Panc1 (cell line): ENCODE data around the gene EIF4E.

ENCODE experiments used
- POLR2AphosphoS5 ChIP-seq: IDR thresholded peaks from 2 replicates; pipeline ENCODE4 v1.6.1; 2012; ENCODE audit warnings: mild to moderate bottlenecking, low read depth, low read length, moderate library complexity
- SIN3A ChIP-seq: IDR thresholded peaks from 2 replicates; pipeline ENCODE4 v1.6.1; 2012; ENCODE audit warnings: low read depth, mild to moderate bottlenecking, low read length, moderate library complexity, borderline replicate concordance; ENCODE audit not compliant: insufficient read depth
- TF ChIP-seq, protein P1 (sequence below): fragments of 450-650 bp; IDR thresholded peaks from 2 replicates; pipeline ENCODE4 v1.5.1; 2017; ENCODE audit warnings: mild to moderate bottlenecking
- TF ChIP-seq, protein P2 (sequence below), 2 experiments: IDR thresholded peaks; 2 replicates each; pipeline ENCODE4 v1.6.1; 2011 to 2012; ENCODE audit warnings: low read depth in 2 of 2, control low read depth in 1 of 2, low read length in 1 of 2, mild to moderate bottlenecking in 1 of 2, moderate library complexity in 1 of 2; ENCODE audit not compliant: insufficient read depth in 1 of 2

- TF ChIP-seq, protein P1, sequence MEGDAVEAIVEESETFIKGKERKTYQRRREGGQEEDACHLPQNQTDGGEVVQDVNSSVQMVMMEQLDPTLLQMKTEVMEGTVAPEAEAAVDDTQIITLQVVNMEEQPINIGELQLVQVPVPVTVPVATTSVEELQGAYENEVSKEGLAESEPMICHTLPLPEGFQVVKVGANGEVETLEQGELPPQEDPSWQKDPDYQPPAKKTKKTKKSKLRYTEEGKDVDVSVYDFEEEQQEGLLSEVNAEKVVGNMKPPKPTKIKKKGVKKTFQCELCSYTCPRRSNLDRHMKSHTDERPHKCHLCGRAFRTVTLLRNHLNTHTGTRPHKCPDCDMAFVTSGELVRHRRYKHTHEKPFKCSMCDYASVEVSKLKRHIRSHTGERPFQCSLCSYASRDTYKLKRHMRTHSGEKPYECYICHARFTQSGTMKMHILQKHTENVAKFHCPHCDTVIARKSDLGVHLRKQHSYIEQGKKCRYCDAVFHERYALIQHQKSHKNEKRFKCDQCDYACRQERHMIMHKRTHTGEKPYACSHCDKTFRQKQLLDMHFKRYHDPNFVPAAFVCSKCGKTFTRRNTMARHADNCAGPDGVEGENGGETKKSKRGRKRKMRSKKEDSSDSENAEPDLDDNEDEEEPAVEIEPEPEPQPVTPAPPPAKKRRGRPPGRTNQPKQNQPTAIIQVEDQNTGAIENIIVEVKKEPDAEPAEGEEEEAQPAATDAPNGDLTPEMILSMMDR = no peak
- TF ChIP-seq POLR2AphosphoS5 (no peak), SIN3A (no peak)
- TF ChIP-seq, protein P2, sequence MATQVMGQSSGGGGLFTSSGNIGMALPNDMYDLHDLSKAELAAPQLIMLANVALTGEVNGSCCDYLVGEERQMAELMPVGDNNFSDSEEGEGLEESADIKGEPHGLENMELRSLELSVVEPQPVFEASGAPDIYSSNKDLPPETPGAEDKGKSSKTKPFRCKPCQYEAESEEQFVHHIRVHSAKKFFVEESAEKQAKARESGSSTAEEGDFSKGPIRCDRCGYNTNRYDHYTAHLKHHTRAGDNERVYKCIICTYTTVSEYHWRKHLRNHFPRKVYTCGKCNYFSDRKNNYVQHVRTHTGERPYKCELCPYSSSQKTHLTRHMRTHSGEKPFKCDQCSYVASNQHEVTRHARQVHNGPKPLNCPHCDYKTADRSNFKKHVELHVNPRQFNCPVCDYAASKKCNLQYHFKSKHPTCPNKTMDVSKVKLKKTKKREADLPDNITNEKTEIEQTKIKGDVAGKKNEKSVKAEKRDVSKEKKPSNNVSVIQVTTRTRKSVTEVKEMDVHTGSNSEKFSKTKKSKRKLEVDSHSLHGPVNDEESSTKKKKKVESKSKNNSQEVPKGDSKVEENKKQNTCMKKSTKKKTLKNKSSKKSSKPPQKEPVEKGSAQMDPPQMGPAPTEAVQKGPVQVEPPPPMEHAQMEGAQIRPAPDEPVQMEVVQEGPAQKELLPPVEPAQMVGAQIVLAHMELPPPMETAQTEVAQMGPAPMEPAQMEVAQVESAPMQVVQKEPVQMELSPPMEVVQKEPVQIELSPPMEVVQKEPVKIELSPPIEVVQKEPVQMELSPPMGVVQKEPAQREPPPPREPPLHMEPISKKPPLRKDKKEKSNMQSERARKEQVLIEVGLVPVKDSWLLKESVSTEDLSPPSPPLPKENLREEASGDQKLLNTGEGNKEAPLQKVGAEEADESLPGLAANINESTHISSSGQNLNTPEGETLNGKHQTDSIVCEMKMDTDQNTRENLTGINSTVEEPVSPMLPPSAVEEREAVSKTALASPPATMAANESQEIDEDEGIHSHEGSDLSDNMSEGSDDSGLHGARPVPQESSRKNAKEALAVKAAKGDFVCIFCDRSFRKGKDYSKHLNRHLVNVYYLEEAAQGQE (IDR thresholded peaks at IDR 0.05; ENCODE audit: insufficient read depth in 1 of 2, low read depth in 2 of 2, low read length in 1 of 2) = no peak
Observed at GRCh38 chr4:98969878-98970785, 41.2 kb upstream of the EIF4E start.
